Progenitor cell of endocrine pancreas (in vitro differentiated cells): ENCODE results near the gene CD83. TPM values are rescaled to one million over a fixed set of nuclear protein-coding genes. Genes with fewer than 3 reads are reported as not detected.

Source experiments
- DNase-seq: peaks from one replicate; pipeline ENCODE4 v3.0.0; 2021; ENCODE audit warnings: low spot score; ENCODE audit not compliant: unreplicated experiment
- H3K27ac Mint-ChIP-seq: 2 replicates; pipeline ENCODE4 v1.8.0; 2021; ENCODE audit warnings: mild to moderate bottlenecking, moderate library complexity, mixed read lengths
- H3K27me3 Mint-ChIP-seq: 2 replicates; pipeline ENCODE4 v1.8.0; 2021; ENCODE audit warnings: mixed read lengths
- H3K36me3 Mint-ChIP-seq: 2 replicates; pipeline ENCODE4 v1.8.0; 2022; ENCODE audit warnings: mixed read lengths; ENCODE audit not compliant: insufficient read depth
- H3K4me1 Mint-ChIP-seq: 2 replicates; pipeline ENCODE4 v1.8.0; 2021; ENCODE audit warnings: low read depth, mixed read lengths
- H3K4me3 Mint-ChIP-seq: 2 replicates; pipeline ENCODE4 v1.8.0; 2021; ENCODE audit warnings: low read depth, mild to moderate bottlenecking, moderate library complexity, mixed read lengths
- H3K9me3 Mint-ChIP-seq: 2 replicates; pipeline ENCODE4 v1.8.0; 2021; ENCODE audit warnings: low read depth, mixed read lengths
- CTCF ChIP-seq: fragments of 200-600 bp; sonication (generic); IDR thresholded peaks from one replicate; pipeline ENCODE4 v1.5.0; 2021; ENCODE audit warnings: antibody characterized with exemption, mild to moderate bottlenecking; ENCODE audit not compliant: unreplicated experiment
- total RNA-seq: library from RNA; stranded (reverse); gene quantifications from 2 replicates; pipeline ENCODE4 v1.2.1, GENCODE V29; 2021

Gene CD83
- total RNA-seq, 1 donor from 2014 or later: 5.8 TPM

- Mint-ChIP-seq H3K36me3 (peaks cover 3% of the 10 kb centered on the region), H3K27me3 (peaks cover 35% of the 10 kb centered on the region)
- DNase-seq: no peak
Measured at GRCh38 chr6:14118446-14118845, 874 bp downstream of the CD83 start.

GRCh38 chr6:14119784-14120183 is 2.2 kb downstream of the CD83 start:
- Mint-ChIP-seq H3K4me3 (no peak overlapping the region), H3K9me3 (no peaks in the 10 kb centered on the region), H3K4me1 (no peaks in the 10 kb centered on the region), H3K36me3 (peaks cover 3% of the 10 kb centered on the region), H3K27ac (no peak overlapping the region), H3K27me3 (peaks cover 35% of the 10 kb centered on the region)
- no peak for TF ChIP-seq CTCF
- no peak for DNase-seq

More at GRCh38 chr6:14118446-14118845, 874 bp downstream of the CD83 start:
- Mint-ChIP-seq H3K4me3 (peak overlapping the region; percentile 84), H3K9me3 (no peaks in the 10 kb centered on the region), H3K27ac (no peak overlapping the region), H3K4me1 (no peaks in the 10 kb centered on the region)
- TF ChIP-seq CTCF: no peak

- Mint-ChIP-seq H3K36me3 (peaks cover 3% of the 10 kb centered on the region), H3K9me3 (no peaks in the 10 kb centered on the region), H3K27me3 (peaks cover 30% of the 10 kb centered on the region), H3K4me1 (no peaks in the 10 kb centered on the region), H3K4me3 (no peak overlapping the region), H3K27ac (no peak overlapping the region)
- no peak for DNase-seq
- no peak for TF ChIP-seq CTCF
Measured at GRCh38 chr6:14120546-14120945, 3.0 kb downstream of the CD83 start.

GRCh38 chr6:14121936-14122344 is 4.4 kb downstream of the CD83 start:
- H3K4me3 Mint-ChIP-seq: no peak overlapping the region
- H3K27me3 Mint-ChIP-seq: peaks cover 19% of the 10 kb centered on the region
- no peak for TF ChIP-seq CTCF
- H3K9me3 Mint-ChIP-seq: no peaks in the 10 kb centered on the region
- no peak overlapping the region for H3K27ac Mint-ChIP-seq
- H3K4me1 Mint-ChIP-seq: no peaks in the 10 kb centered on the region
- peaks cover 3% of the 10 kb centered on the region for H3K36me3 Mint-ChIP-seq
- no peak for DNase-seq

GRCh38 chr6:14123386-14124111 is 6.0 kb downstream of the CD83 start:
- Mint-ChIP-seq H3K27me3 (peaks cover 13% of the 10 kb centered on the region), H3K4me3 (no peak overlapping the region), H3K27ac (no peak overlapping the region)

More at GRCh38 chr6:14123386-14124111, 6.0 kb downstream of the CD83 start:
- no peak for TF ChIP-seq CTCF
- Mint-ChIP-seq H3K9me3 (no peaks in the 10 kb centered on the region), H3K36me3 (peaks cover 3% of the 10 kb centered on the region), H3K4me1 (no peaks in the 10 kb centered on the region)
- DNase-seq: no peak
